Measurements from ENCODE around the gene GALNTL6.

Gene GALNTL6

DNA sequence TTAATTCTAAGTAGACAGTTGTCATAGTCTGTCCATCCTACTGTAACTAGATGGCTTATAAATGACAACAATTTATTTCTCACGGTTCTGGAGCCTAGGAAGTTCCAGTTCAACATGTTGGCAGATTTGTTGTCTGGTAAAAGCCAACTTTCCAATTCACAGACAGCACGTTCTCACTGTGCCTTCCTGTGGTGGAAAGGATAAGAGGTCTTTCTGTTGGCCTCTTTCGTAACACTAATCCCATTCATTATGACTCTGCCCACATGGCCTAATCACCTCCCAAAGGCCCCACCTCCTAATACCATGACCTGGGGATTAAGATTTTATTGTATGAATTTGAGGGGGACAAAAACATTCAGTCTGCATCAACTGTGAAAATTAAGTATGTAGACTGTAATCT, 83.2 kb downstream of the GALNTL6 start:
- DNase-seq (ENCODE audit: low read depth), result no peak
- no peak overlapping the region for H3K4me3 ChIP-seq (ENCODE audit: control insufficient read depth, low read depth, low read length)
- TF ChIP-seq, protein P1, sequence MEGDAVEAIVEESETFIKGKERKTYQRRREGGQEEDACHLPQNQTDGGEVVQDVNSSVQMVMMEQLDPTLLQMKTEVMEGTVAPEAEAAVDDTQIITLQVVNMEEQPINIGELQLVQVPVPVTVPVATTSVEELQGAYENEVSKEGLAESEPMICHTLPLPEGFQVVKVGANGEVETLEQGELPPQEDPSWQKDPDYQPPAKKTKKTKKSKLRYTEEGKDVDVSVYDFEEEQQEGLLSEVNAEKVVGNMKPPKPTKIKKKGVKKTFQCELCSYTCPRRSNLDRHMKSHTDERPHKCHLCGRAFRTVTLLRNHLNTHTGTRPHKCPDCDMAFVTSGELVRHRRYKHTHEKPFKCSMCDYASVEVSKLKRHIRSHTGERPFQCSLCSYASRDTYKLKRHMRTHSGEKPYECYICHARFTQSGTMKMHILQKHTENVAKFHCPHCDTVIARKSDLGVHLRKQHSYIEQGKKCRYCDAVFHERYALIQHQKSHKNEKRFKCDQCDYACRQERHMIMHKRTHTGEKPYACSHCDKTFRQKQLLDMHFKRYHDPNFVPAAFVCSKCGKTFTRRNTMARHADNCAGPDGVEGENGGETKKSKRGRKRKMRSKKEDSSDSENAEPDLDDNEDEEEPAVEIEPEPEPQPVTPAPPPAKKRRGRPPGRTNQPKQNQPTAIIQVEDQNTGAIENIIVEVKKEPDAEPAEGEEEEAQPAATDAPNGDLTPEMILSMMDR (IDR thresholded peaks at IDR 0.05; ENCODE audit: control insufficient read depth, insufficient read depth, low read depth, low read length, missing control alignments), result no peak

DNA sequence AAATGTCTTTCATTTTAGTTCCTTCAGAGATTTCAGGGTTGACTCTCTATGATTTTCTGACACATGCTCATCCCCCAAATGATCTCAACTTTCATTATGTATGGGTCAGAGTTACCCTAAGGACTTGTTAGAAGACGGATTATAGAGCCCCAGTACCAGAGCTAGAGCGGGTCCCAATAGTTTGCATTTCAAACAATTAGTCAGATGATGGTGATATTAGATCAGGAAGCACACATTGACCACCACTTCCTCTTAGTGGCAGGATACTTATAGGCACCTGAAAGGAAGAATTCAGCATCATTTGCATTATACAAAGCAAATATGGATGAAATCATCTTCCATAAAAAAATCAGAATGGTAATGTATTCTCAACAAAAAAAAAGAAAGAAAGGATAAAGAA, 106.1 kb downstream of the GALNTL6 start:
- no peak for DNase-seq (ENCODE audit: low read depth)

DNA sequence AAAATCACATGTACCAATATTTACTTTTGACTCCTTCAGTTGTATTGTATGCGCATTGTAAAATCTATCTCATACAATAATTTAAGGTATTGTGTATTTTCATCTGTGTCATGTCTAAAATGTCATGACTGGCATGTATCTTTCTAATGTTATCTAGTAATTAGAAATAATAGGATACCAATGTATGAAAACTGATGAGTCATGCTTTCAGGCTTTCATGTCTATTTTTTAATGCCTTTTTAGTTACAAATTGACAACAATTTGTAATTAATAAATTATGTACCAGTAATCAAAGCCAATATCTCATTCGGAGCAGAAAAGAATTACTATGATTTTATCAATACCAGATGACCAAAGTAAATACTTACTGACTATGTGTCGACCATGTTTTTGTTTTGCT, 107.7 kb downstream of the GALNTL6 start:
- no peak overlapping the region for H3K4me3 ChIP-seq (ENCODE audit: control insufficient read depth, low read depth, low read length)
- TF ChIP-seq, protein P1 (IDR thresholded peaks at IDR 0.05; ENCODE audit: control insufficient read depth, insufficient read depth, low read depth, low read length, missing control alignments), result no peak
- DNase-seq (ENCODE audit: low read depth), result no peak

More for the DNA sequence above, 106.1 kb downstream of the GALNTL6 start:
- TF ChIP-seq, protein P1 (IDR thresholded peaks at IDR 0.05; ENCODE audit: control insufficient read depth, insufficient read depth, low read depth, low read length, missing control alignments), result no peak
- H3K4me3 ChIP-seq (ENCODE audit: control insufficient read depth, low read depth, low read length), result no peak overlapping the region

DNA sequence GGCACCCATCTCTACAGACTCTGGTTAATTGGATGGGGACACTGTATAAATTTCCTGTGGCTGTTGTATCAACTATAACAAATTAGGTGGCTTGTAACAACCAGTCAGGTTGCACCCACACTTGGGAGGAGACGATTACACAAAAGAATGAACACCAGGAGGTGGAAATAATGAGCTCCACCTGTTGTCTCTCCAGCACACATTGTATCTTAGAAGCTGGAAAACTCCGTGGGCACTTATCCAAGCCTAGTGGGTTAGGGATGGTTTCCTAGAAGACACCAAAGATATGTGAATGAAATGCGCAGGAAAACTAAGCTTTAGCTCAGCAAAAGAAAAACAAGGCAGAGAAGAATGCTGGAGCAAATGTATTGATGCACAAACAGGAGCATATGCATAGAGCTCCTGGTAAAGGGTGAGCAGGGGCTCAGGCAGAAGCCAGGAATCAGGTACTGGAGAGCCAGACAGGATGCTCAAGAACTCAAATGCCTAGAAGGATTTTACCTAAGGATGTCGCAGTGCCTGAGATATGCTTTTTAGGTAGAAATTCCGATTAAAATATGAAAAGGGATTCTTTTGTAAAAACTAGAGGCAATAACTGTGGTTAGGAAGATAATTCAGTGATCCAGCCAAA, 111.7 kb downstream of the GALNTL6 start:
- no peak overlapping the region for H3K4me3 ChIP-seq (ENCODE audit: control insufficient read depth, low read depth, low read length)
- TF ChIP-seq, protein P1 (IDR thresholded peaks at IDR 0.05; ENCODE audit: control insufficient read depth, insufficient read depth, low read depth, low read length, missing control alignments), result no peak
- no peak for DNase-seq (ENCODE audit: low read depth)

DNA sequence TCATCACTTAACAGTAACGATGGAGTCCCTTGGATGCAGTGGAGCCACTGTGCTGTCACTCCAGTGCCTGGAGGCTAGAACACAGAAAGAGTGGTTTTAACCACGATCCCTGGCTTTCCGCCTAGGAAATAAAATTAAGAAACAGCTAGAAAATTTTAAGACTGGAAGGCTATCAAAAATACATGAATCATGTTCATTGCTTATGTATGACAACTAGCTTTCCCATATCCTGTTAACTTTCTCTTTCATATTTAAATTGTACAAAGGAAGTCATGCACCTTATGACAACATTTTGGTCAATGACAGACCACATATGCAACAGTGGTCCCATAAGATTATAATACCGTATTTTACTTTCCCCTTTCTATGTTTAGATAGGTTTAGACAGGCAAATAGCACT, 115.1 kb downstream of the GALNTL6 start:
- TF ChIP-seq, protein P1 (IDR thresholded peaks at IDR 0.05; ENCODE audit: control insufficient read depth, insufficient read depth, low read depth, low read length, missing control alignments), result no peak
- DNase-seq (ENCODE audit: low read depth), result no peak
- no peak overlapping the region for H3K4me3 ChIP-seq (ENCODE audit: control insufficient read depth, low read depth, low read length)

DNA sequence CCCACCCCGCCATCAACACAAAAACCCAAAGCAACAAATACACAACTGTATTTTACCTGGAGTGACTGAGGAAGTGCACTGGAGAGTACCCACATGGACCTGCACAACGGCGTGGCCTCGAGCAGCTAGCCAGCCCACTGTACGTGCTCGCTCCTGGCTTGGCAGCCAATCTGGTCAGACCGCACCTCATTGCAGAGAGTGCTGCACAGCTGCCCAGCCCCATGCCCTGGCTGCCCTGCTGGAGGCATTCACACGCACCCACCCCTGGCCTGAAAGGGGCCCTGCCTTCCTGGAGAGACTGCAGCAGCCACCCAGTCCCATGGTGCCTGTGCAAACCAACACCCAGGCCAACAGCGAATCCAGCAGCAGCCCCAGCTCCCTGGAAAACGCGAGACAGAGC, 116.3 kb downstream of the GALNTL6 start:
- TF ChIP-seq, protein P1 (IDR thresholded peaks at IDR 0.05; ENCODE audit: control insufficient read depth, insufficient read depth, low read depth, low read length, missing control alignments), result no peak
- no peak for DNase-seq (ENCODE audit: low read depth)
- H3K4me3 ChIP-seq (ENCODE audit: control insufficient read depth, low read depth, low read length), result no peak overlapping the region
